DMS53 (cell line): ENCODE data around the gene EHBP1.
"Not testable (repeated sequence)": the region's sequence is repeated elsewhere in the genome, so short reads cannot be mapped to it uniquely, and the experiment has no call there.

ENCODE experiments used
- DNase-seq: peaks from one replicate; lab custom pipeline; 2025; lab: John Stamatoyannopoulos, UW

Gene EHBP1

DNA sequence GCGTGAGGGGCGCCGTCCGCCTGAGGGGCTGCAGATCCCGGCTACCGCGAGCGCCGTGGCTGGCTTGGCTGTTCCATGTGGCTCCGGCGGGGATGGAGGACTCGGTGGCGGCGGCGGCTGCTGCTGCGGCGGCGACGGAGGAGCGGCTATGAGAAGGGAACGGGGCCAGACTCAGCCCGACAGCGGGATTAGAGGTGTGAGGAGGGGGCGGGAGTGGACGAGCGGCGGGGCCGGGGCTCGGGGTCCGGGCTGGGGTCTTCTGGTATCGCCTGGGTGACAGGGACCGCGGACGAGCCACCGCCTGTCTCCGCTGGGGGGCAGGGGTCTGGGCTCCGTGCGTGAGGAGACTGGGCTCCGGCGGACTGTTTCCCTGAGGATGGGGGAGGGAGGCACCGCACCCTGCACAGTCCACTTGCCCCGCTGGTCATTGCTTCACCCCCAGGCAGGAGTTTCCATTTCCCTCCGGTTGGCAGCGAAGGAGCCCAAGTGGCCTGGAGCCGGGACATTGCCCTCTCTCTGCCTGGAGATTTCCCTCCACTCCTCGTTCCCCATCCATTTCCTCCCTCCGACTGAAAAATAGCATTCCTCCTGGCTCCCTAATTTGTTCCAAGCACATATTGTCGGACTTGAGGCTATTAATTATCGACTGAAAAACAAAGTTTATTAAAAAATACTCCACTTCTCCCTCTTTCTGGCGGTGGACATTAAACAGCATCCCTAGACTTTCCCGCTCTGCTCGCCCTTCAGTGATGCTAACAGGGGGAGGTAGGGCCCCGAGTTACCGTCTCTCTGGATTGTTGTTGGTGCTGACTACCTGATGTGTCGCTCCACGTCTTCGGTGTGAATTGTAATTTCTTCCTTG is 577 bp downstream of the EHBP1 start:
- peak; percentile 85 for DNase-seq

DNA sequence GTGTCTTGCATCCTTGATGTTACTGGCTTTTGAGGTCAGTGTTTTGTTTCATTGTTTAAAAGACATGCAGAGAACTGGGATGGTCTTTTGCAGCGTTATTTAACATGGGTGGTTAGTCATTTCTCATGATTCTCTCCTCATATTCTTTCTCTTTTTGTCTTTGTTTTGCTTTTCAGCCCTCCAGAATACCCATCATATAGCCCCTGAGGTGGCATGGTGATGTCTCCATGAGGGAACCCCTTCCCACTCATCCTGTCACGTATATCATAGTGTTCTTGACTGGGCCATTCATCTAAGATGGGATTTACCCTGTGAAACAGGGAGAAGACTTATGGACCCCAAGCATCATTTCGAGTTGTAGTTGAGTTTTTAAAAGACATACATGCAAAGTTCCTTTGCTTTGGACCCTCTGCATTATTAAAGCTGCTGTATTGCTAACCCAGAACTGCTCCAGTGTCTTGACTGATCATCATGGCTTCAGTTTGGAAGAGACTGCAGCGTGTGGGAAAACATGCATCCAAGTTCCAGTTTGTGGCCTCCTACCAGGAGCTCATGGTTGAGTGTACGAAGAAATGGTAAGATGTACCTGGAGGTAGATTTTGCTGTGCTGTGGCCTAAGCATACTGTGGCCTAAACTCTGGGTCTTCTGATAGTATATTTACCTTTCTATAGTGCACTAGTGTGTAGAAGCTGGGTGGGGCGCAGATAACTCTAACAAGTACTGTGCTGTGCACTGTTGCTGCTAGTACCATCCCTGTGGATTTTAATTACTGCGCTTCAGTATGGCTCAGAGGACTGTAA is 1.4 kb downstream of the EHBP1 start:
- DNase-seq = no peak

DNA sequence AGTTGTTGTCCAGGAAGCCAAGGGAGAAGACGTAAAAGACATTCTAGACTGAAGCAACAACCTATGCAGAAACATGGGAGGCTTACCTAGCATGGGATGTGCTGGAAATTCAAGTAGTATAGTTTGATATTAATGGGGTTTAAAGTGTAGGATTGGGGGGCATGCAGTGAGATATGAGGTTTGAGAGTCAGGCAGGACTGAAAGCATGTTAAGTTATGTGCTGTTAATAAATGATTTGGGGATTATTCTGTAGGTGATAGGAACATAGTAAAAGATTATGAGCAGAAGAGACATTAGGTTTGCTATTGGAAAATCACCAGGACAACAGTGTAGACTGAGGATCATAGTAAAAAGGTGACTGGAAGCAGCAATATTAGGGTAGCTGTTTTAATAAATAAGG is 3.2 kb downstream of the EHBP1 start:
- no peak for DNase-seq

DNA sequence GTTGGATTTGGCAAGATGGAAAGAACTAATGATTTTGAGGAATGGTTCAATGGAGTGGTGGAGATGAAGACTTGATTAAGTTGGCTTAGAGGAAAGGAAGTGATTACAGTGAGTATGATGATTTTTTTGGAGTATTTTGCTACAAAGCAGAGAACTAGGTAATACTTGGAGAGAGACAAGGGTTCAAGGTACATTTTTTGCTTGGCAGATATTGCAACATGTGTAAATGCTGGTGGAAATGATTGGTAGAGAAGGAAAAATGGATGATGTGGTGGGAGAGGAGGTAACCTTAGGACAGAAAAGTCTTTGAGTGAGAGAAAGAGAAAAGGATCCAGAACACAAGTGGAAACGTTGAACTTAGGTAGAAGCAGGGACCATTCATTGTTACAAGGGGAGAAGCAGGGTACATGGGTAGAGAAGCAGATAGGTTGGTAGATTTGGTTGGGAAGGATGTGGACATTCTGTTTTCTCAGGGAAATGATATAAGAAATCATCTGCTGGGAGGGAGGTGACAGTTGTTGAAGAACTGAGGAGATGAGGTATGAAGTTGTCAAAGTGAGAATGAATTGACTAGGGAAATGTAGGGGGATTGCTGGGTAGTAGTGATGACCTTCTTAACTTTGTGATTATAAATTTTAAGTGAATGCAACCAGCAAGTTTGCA is 6.5 kb downstream of the EHBP1 start:
- no peak for DNase-seq

DNA sequence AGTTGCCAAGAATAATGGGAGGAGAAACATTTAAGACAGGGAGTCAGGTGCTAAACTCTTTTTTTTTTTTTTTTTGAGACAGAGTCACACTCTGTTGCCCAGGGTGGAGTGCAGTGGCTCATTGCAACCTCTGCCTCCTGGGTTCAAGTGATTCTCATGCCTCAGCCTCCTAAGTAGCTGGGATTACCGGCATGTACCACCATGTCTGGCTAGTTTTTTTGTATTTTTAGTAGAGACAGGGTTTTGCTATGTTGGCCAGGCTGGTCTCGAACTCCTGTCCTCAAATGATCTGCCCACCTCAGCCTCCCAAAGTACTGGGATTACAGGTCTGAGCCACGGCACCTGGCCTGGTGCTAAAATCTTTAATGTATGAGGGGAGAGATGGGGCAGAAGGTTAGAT is 7.7 kb downstream of the EHBP1 start:
- DNase-seq = not testable (repeated sequence)

DNA sequence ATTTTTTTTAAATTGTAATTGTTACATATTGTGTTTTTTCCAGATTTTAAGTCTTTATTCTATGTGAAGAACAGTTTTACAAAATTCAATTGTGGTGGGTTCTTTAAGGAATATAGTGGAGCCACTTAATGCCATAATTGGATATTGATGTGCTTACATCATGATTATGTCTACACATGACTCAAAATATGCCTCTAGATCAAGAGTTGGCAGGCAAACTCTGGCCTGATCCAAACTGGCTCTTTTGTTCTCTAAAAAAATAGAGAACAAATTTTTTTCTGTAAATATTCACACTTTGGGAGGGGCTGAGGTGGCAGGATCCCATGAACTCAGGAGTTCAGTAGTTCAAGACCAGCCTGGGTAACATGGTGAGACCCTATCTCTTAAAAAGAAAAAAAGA is 8.3 kb downstream of the EHBP1 start:
- DNase-seq = no peak

DNA sequence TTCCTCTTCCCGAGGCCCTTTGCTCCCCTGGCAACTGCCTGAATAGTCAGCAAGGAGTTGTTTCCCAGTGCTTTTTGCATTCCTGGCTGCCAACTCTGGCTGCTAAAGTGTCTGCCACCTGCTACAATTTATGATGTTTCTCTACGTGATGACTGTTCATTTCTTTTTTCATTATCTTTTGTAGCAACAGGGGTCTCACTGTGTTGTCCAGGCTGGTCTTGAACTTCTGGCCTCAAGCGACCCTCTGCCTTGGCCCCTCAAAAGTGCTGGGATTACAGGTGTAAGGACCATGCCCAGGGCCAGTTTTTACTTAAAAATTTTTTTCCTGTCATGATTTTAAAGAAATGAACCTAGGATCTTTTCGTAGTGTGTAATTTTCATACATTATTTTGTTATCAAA is 11.3 kb downstream of the EHBP1 start:
- no peak for DNase-seq

DNA sequence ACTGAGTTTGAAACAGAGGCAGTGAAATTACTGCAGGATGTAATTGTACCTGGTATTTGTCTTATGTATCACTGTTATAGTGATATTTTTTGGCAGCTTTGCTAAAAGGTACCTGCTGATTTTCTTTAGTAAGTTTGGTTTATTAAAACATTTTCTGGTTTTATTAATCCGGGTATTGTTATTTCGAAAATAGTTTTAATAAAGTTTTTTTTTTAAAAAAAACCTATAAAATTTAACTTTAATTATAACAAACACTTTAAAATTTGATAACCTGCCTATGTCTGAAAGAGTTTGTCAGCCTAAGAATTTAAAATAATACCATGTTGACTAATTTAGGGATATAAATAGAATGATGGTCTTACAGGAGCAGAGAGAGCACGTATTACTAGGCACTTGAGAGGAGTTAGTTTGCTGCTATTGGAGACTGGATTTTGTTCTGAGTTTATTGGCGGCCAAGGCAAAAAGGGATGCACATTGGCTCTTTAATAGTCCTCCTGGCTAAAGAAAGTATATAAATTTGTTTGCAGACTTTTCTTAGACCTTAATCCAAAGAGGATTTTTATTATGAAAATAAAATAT is 12.1 kb downstream of the EHBP1 start:
- no peak for DNase-seq

DNA sequence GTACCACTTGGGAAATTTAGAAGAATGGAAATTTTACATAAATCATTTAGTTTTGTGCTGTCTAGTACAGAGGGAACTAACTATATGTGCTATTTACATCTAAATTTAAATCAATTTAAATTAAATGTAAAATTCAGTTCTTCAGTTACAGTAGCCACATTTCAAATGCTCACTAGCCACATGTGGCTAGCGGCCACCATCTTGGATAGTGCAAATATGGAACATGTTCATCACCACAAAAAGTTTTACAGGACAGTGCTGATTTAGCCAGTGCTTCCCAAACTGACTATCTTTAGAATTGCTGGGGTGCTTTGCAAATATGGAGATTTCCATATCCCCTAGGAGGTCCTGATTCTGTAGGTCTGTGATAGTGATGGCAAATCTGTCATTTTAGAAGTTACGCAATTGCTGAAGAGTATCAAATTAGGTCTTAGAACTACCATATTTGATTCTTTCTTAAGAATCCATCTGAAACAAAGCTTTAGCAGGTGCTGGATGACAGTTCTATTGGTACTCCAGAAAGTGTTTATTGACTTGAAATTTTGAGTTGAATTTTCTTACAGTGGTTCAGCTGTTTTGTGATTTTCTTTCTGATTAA is 12.8 kb downstream of the EHBP1 start:
- DNase-seq = no peak

DNA sequence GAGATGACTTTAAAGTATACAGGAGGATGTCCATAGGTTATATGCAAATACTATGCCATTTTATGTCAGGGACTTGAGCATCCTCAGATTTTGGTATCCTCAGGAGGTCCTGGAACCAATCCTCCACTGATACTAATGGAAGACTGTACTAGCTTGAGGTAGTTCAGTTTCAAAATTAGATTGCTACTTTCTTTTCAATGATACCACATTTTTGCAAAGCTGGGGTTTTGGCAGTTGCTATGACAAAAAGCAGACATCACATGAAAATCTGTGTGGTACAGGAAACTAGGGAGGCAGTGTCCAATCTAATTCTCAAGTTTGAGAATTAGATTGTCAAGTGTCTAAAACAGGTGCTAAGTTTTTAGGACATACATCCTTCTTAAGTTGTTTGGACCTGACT is 14.2 kb downstream of the EHBP1 start:
- no peak for DNase-seq

DNA sequence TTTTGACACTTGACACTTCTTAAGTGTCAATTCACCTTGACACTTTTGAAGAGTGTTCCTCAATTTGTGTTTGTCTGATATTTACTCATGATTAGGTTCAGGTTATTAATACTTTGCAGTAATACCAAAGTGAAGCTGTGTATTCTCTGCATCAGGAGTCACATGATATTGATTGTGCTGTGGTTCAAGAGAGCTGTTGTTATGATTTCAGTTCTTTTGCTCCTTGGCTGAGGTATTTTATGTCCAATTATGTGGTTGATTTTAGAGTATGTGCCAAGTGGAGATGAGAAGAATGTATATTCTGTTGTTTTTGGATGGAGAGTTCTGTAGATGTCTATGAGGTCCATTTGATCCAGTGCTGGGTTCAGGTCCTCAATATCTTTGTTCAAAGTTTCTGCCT is 17.2 kb downstream of the EHBP1 start:
- no peak for DNase-seq

DNA sequence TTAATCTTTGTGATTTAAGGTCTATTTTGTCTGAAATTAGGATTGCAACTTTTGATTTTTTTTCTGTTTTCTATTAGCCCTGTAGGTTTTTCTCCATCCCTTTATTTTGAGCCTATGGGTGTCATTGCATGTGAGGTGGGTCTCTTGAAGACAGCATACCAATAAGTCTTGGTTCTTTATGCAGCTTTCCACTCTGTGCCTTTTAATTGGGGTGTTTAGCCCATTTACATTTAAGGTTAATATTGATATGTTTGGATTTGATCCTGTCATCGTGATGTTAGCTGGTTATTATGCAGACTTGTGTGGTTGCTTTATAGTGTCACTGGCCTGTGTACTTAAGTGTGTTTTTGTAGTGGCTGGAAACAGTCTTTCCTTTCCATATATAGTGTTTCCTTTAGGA is 17.7 kb downstream of the EHBP1 start:
- no peak for DNase-seq

DNA sequence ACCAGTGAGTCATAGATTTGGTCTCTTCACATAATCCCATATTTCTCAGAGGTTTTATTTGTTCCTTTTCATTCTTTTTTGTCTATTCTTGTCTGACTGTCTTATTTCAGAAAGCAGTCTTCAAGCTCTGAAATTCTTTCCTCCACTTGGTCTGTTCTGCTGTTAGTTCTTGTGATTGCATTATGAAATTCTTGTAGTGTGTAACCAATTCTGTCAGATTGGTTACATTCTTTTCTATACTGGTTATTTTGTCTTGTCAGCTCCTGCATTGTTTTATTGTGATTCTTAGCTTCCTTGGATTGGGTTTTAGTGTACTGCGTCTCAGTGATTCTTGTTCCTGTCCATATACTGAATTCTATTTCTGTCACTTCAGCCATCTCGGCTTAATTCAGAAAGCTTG is 18.6 kb downstream of the EHBP1 start:
- no peak for DNase-seq

DNA sequence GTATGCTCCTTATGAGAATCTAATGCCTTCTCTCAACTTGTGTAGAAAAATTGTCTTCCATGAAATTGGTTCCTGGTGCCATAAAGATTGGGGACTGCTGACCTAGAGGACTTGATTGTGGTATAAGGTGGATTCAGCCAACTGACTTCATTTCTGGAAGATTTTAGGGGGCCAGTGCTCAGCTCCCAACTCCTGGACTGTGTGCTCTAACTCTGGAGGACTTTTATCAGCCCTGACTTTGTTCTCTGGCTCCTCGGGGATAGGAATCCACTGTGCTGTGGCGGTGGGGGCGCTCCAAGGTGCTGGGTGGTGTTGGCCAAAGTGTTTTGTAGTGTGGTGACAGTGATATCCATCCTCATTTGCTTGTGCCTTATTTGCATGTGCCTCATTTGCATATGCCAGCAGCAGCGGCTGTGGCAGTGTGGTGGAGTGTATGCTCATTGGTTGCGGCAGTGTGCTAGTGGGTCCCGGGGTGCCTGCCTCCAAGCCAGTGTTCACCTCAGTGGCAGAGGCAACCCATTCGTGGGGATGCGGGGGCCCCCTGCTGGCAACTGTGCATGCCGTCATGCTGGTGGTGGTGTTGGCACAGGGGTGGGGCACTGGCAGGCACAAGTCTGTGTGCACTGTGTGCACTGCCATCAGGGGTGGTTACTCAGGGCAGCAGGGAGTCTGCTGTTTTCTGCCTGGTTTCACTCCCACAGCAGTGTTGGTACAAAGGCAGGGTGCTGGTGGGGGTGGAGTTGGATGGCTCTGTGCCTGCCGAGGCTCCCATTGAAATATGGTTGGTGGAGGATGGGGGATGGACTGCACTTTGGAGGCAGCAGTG is 19.6 kb downstream of the EHBP1 start:
- peak; percentile 45 for DNase-seq

DNA sequence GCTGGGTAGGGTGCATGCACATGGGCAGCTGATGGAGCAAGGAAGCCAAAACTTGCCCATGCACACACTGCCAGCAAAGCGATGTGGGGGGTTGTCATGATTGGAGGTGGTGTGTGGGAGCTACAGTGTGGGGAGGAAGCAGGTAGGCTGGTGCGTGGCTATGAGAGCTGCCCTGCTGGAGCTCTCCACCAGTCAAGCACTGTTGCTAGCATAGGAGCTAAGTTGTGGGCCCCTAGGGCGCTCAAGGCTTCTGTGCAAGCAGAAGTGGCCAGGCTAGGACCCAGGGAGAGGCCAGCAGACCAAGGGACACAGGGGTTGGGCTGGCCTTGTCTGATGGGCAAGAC is 20.2 kb downstream of the EHBP1 start:
- no peak for DNase-seq

DNA sequence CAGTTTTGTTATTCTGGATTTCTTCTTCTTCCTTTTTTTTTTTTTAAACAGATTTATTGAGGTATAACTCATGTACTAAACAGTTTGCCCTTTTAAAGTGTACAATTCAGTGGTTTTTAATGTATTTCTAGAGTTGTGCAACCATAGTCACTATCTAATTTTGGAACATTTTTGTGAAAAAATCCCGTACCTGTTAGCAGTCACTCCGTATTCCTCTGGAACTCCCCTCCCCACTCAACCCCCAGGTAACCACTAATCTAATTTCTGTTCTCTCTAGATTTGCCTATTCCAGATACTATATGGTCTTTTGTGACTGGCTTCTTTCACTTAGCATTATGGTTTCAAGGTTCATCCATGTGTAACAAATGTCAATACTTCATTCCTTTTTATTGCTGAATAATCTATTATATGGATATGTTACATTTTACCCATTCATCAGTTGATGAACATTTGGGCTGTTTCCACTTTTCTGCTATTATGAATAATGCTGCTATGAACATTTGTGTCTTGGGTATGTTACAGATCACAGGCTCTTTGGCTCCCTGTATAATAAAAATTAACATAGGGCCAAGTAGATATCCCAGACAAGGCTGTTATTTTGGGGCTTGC is 21.9 kb downstream of the EHBP1 start:
- DNase-seq = no peak

DNA sequence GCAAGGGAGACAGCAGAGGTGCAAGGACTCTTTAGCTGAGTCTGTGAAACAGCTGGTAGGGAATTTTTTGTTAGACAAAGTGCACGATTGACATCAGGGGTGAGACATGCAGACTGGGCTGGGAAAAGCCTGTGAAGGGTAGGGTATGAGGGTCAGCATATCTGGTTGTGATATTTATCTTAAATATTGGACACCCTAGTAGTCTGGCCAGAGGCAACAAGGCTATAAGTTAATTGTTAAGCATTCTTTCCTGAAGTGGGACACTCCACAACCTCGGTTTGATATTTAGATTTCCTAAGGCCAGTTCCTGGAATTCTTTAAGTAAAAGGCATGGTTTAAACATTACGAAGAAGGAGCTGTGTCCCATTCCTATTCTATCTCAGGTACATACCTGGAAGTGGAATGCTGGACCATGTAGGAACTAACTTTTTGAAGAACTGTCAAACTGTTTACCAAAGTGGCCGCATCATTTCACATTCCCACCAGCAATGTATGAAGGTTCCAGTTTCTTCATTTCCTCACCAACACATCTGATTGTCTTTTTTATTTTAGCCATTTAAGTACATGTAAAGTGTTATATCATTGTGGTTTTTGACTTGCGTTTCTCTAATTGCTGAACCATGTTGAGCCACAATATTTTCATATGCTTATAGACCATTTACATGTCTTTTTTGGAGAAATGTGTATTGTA is 22.5 kb downstream of the EHBP1 start:
- no peak for DNase-seq

DNA sequence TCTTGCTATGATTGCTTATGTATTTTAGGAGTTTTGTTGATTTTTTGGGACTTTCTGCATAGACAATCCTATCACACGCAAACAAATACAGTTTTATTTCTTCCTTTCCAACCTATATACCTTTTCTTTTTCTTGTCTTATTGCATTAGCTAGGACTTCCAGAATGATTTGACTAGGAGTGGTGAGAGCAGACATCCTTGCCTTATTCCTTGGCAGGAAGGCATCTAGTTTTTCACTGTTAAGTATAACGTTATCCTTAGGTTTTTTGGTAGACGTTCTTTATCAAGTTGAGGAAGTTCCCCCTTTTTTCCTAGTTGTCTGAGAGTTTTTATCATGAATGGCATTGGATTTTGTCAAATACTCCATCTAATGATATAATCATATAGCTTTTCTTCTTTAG is 25.8 kb downstream of the EHBP1 start:
- DNase-seq = no peak

DNA sequence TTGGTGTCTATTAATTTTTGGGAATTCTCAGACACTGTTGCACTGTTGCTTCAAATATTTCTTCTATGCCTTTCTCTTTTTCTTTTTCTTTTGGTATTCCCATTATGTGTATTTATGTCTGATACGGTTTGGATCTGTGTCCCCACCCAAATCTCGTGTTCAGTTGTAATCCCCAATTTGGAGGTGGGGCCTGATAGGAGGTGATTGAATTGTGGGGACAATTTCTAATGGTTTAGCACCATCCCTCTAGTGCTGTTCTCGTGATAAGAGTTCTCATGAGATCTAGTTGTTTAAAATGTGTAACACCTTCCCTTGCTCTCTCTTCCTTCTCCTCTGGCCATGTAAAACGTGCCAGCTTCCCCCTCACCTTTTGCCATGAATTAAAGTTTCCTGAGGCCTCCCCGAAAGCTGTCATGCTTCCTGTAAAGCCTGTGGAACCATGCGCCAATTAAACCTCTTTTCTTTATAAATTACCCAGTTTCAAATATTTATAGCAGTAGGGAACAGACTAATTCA is 26.8 kb downstream of the EHBP1 start:
- no peak for DNase-seq

DNA sequence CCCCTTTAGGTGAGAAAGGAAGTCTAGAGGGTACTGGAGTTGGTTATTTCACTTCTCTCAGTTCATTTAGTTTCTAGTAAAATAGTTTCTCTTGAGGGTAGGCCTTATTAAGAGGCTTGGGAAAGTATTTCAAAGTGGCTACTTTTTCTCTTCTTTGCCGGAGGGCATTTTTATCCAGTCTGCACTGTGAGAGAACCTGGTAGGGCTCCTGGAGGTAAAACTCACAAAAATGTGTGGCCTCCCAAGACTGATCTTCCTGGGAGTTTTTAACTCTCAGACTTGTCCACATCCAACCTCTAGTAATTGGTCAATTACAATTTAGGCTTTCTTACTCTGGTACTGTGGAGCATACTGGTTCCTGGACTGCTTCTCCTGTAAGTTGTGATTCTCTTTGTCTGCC is 28.0 kb downstream of the EHBP1 start:
- no peak for DNase-seq
